ENCODE data around the gene CLCN1. TPM values are rescaled to one million over a fixed set of nuclear protein-coding genes. Genes with fewer than 3 reads are reported as not detected.

CLCN1 gene
- total and polyA plus RNA-seq, 10 of the 15 experiments (the other 5 are each of a cell fraction or from before 2014, with no cell fraction given) = 0.30 TPM; not detected in 9

- TF ChIP-seq REST (IDR thresholded peaks at IDR 0.05; ENCODE audit: low read depth, low read length) (no peak), ZBED1 (IDR thresholded peaks at IDR 0.05; ENCODE audit: borderline replicate concordance) (no peak), ATF7 (IDR thresholded peaks at IDR 0.05; ENCODE audit: low read depth) (no peak), ATF2 (IDR thresholded peaks at IDR 0.05; ENCODE audit: low read length) (no peak), CEBPB (IDR thresholded peaks at IDR 0.05; ENCODE audit: borderline replicate concordance in 1 of 2, low read depth in 2 of 2, low read length in 2 of 2) (no peak), MEF2A (IDR thresholded peaks at IDR 0.05; ENCODE audit: insufficient read depth, low read depth, low read length) (no peak), EZH2 (IDR thresholded peaks at IDR 0.05; ENCODE audit: borderline replicate concordance, control insufficient read depth, low read depth, low read length) (no peak), ZNF24 (IDR thresholded peaks at IDR 0.05) (no peak)
These were observed 21.3 kb downstream of the CLCN1 start (continued) for GRCh38 chr7:143337216-143337615.

DNA sequence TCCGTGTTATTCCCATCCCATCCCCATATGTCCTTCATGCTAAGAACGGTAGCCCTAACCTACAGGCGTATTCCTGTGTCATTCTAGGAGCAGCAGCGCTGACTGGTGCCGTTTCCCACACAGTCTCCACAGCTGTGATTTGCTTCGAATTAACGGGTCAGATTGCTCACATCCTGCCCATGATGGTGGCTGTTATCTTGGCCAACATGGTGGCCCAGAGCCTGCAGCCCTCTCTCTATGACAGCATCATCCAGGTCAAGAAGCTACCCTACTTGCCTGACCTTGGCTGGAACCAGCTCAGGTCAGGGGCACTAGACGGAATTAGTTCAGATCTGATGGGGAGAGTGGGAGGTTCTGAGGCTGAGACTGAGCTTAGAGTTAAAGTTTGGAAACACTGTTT lies 25.9 kb downstream of the CLCN1 start:
- ChIA-PET POLR2A (no interaction called here), CTCF (interaction anchor here (0.6 kb wide), 1 partner anchor 75 kb away, joined by 3 read pairs; no protein-coding TSS in a partner anchor), SMC1A (ENCODE audit: uncharacterized antibody, unreplicated experiment) (interaction anchor here (0.6 to 0.8 kb wide), 2 partner anchors 101 to 329 kb away, joined by 3 read pairs; no protein-coding TSS in a partner anchor), RAD21 (ENCODE audit: unreplicated experiment) (no interaction called here)
- peaks cover 0 to 7% of the 10 kb centered on the region in 2 experiments; a peak in 3 of 4 replicates for H3K27me3 ChIP-seq (replicated peaks in 1 of 2; ENCODE audit: control insufficient read depth in 2 of 2, insufficient read depth in 2 of 2, low read length in 1 of 2)
- BruUV-seq (replicated peaks) = no TSS peak
- no peak overlapping the region for H3K4me3 ChIP-seq
- ATAC-seq (no peak), FAIRE-seq (no peak), DNase-seq (ENCODE audit: low read depth, low spot score) (no peak)
- H4K20me1 ChIP-seq (ENCODE audit: control insufficient read depth, insufficient read depth) = no peaks in the 10 kb centered on the region
- H3K9me3 ChIP-seq (replicated peaks; ENCODE audit: control insufficient read depth, insufficient read depth, low read length) = no peaks in the 10 kb centered on the region
- H3K27ac ChIP-seq (ENCODE audit: control insufficient read depth, insufficient read depth) = no peak overlapping the region
- H3K4me1 ChIP-seq (ENCODE audit: control insufficient read depth, insufficient read depth, low read length) = no peaks in the 10 kb centered on the region
- H2AFZ ChIP-seq (ENCODE audit: control insufficient read depth, low read depth, low read length) = no peak overlapping the region
- in situ Hi-C loops (cut with MboI) (no loop called here), intact Hi-C loops (cut with micrococcal nuclease; ENCODE audit: unreplicated experiment) (no loop called here)
- TF ChIP-seq NFIC (IDR thresholded peaks at IDR 0.05; ENCODE audit: low read depth, low read length) = no peak
- no peak for TF ChIP-seq WRNIP1 (IDR thresholded peaks at IDR 0.05; ENCODE audit: borderline replicate concordance, low read depth, low read length)
- no peak for TF ChIP-seq MAX (IDR thresholded peaks at IDR 0.05; ENCODE audit: low read depth, low read length)
- no peak for TF ChIP-seq ZNF24 (IDR thresholded peaks at IDR 0.05)
- TF ChIP-seq SMARCA5 (IDR thresholded peaks at IDR 0.05) = no peak
- TF ChIP-seq TCF3 (IDR thresholded peaks at IDR 0.05; ENCODE audit: borderline replicate concordance, insufficient read depth, low read depth, low read length) = no peak
- no peak for TF ChIP-seq NR2F1 (conservative IDR thresholded peaks at IDR 0.05)
- no peak for TF ChIP-seq REST (IDR thresholded peaks at IDR 0.05; ENCODE audit: low read depth, low read length)
- no peaks in the 10 kb centered on the region for H3K36me3 ChIP-seq (ENCODE audit: control insufficient read depth in 2 of 2, insufficient read depth in 2 of 2, low read length in 1 of 2)
- no peaks in the 10 kb centered on the region for H3K79me2 ChIP-seq (ENCODE audit: control insufficient read depth, insufficient read depth, low read length)
- no peak overlapping the region for H3K4me2 ChIP-seq (ENCODE audit: control insufficient read depth, insufficient read depth)
- WGBS (ENCODE audit: insufficient coverage, insufficient replicate concordance, low lambda C conversion rate, missing lambda C conversion rate) = 60% methylated on average over 8 of the region's 8 CpGs
- no peak overlapping the region for H3K9ac ChIP-seq (ENCODE audit: control insufficient read depth, insufficient read depth, low read length)
